ENCODE results near the gene ACOT7.
"Not testable (repeated sequence)": the region's sequence is repeated elsewhere in the genome, so short reads cannot be mapped to it uniquely, and the experiment has no call there.

The ACOT7 gene

GRCh38 chr1:6399294-6399693 lies 5.7 kb upstream of the ACOT7 start:
- H3K9ac ChIP-seq: no peak overlapping the region
- no peak for TF ChIP-seq CTCF (conservative IDR thresholded peaks at IDR 0.05; ENCODE audit: low read depth, low read length)
- no peak overlapping the region for H3K27ac ChIP-seq
- H3K79me2 ChIP-seq (ENCODE audit: insufficient read depth, low read depth): 0 out of 2 replicates have a peak, but pooled peaks cover 4% of the 10 kb centered on the region
- no peaks in the 10 kb centered on the region for H3K36me3 ChIP-seq (ENCODE audit: insufficient read depth)
- peaks cover 7% of the 10 kb centered on the region for H3K4me1 ChIP-seq (ENCODE audit: low read depth, poor library complexity, severe bottlenecking)
- no peak overlapping the region for H3K4me2 ChIP-seq
- no peaks in the 10 kb centered on the region; the same call in 1 of the 2 replicates for H3K27me3 ChIP-seq (ENCODE audit: insufficient read depth, low read depth)
- no peak overlapping the region for H2AFZ ChIP-seq (ENCODE audit: low read depth)
- no peaks in the 10 kb centered on the region for H4K20me1 ChIP-seq (ENCODE audit: insufficient read depth)
- H3K4me3 ChIP-seq (IDR thresholded peaks at IDR 0.05; ENCODE audit: insufficient read depth, low read depth, low read length): no peak overlapping the region

- H4K20me1 ChIP-seq (ENCODE audit: insufficient read depth): no peaks in the 10 kb centered on the region
- no peak overlapping the region for H2AFZ ChIP-seq (ENCODE audit: low read depth)
- H3K4me3 ChIP-seq (IDR thresholded peaks at IDR 0.05; ENCODE audit: insufficient read depth, low read depth, low read length): no peak overlapping the region
- no peaks in the 10 kb centered on the region; the same call in 1 of the 2 replicates for H3K27me3 ChIP-seq (ENCODE audit: insufficient read depth, low read depth)
- H3K4me2 ChIP-seq: no peak overlapping the region
- no peak overlapping the region for H3K9ac ChIP-seq
- peaks cover 10% of the 10 kb centered on the region for H3K4me1 ChIP-seq (ENCODE audit: low read depth, poor library complexity, severe bottlenecking)
- 0 out of 2 replicates have a peak, but pooled peaks cover 4% of the 10 kb centered on the region for H3K79me2 ChIP-seq (ENCODE audit: insufficient read depth, low read depth)
- TF ChIP-seq CTCF (conservative IDR thresholded peaks at IDR 0.05; ENCODE audit: low read depth, low read length): no peak
- H3K27ac ChIP-seq: no peak overlapping the region
- no peaks in the 10 kb centered on the region for H3K36me3 ChIP-seq (ENCODE audit: insufficient read depth)
Measured at GRCh38 chr1:6397844-6398441, 4.4 kb upstream of the ACOT7 start.

- H3K4me3 ChIP-seq (IDR thresholded peaks at IDR 0.05; ENCODE audit: insufficient read depth, low read depth, low read length): no peak overlapping the region
- H3K4me1 ChIP-seq (ENCODE audit: low read depth, poor library complexity, severe bottlenecking): peaks cover 16% of the 10 kb centered on the region
- H3K36me3 ChIP-seq (ENCODE audit: insufficient read depth): no peaks in the 10 kb centered on the region
- H3K27ac ChIP-seq: no peak overlapping the region
- H4K20me1 ChIP-seq (ENCODE audit: insufficient read depth): no peaks in the 10 kb centered on the region
- no peak overlapping the region for H2AFZ ChIP-seq (ENCODE audit: low read depth)
- no peaks in the 10 kb centered on the region for H3K27me3 ChIP-seq (ENCODE audit: insufficient read depth, low read depth)
- H3K4me2 ChIP-seq: no peak overlapping the region
- peaks cover 10% of the 10 kb centered on the region; the same call in 1 of the 2 replicates for H3K79me2 ChIP-seq (ENCODE audit: insufficient read depth, low read depth)
- H3K9ac ChIP-seq: no peak overlapping the region
- no peak for TF ChIP-seq CTCF (conservative IDR thresholded peaks at IDR 0.05; ENCODE audit: low read depth, low read length)
Measured at GRCh38 chr1:6396998-6397397, 3.4 kb upstream of the ACOT7 start.

GRCh38 chr1:6395781-6396244 lies 2.2 kb upstream of the ACOT7 start:
- not testable (repeated sequence) for H3K27ac ChIP-seq; H2AFZ ChIP-seq (ENCODE audit: low read depth); H3K27me3 ChIP-seq (ENCODE audit: insufficient read depth, low read depth); H3K36me3 ChIP-seq (ENCODE audit: insufficient read depth); H3K4me3 ChIP-seq (IDR thresholded peaks at IDR 0.05; ENCODE audit: insufficient read depth, low read depth, low read length); H3K9ac ChIP-seq; H3K4me2 ChIP-seq; H4K20me1 ChIP-seq (ENCODE audit: insufficient read depth)
- Histone ChIP-seq H3K79me2 (ENCODE audit: insufficient read depth, low read depth) (peaks cover 21% of the 10 kb centered on the region; the same call in 1 of the 2 replicates), H3K4me1 (ENCODE audit: low read depth, poor library complexity, severe bottlenecking) (peaks cover 23% of the 10 kb centered on the region)

GRCh38 chr1:6395130-6395529 lies 1.6 kb upstream of the ACOT7 start:
- H3K27ac ChIP-seq: not testable (repeated sequence)
- peak overlapping the region; percentile 37 for H3K4me2 ChIP-seq

More at GRCh38 chr1:6395130-6395529, 1.6 kb upstream of the ACOT7 start:
- not testable (repeated sequence) for H3K27me3 ChIP-seq (ENCODE audit: insufficient read depth, low read depth); H3K9ac ChIP-seq; H3K36me3 ChIP-seq (ENCODE audit: insufficient read depth); H2AFZ ChIP-seq (ENCODE audit: low read depth); H4K20me1 ChIP-seq (ENCODE audit: insufficient read depth); H3K4me3 ChIP-seq (IDR thresholded peaks at IDR 0.05; ENCODE audit: insufficient read depth, low read depth, low read length)
- H3K4me1 ChIP-seq (ENCODE audit: low read depth, poor library complexity, severe bottlenecking): peaks cover 23% of the 10 kb centered on the region
- H3K79me2 ChIP-seq (ENCODE audit: insufficient read depth, low read depth): peaks cover 28% of the 10 kb centered on the region; the same call in 1 of the 2 replicates
